Smooth muscle cell (in vitro differentiated cells): ENCODE results near the gene PDCD7. TPM values are rescaled to one million over a fixed set of nuclear protein-coding genes. Genes with fewer than 3 reads are reported as not detected.
"Not testable (repeated sequence)": the region's sequence is repeated elsewhere in the genome, so short reads cannot be mapped to it uniquely, and the experiment has no call there.

Source experiments
- DNase-seq: peaks from one replicate; lab custom pipeline; 2025; ENCODE audit not compliant: unreplicated experiment; lab: John Stamatoyannopoulos, UW
- H2AFZ ChIP-seq: fragments of 200-600 bp; sonication (generic); 2 replicates; pipeline ENCODE4 v1.6.0; 2016; ENCODE audit warnings: antibody characterized with exemption, low read depth, mild to moderate bottlenecking
- H3F3A ChIP-seq: fragments of 200-600 bp; sonication (generic); 2 replicates; pipeline ENCODE4 v1.6.0; 2017; ENCODE audit warnings: antibody characterized with exemption, low read depth
- H3K27ac ChIP-seq: fragments of 200-600 bp; sonication (generic); 2 replicates; pipeline ENCODE4 v1.5.1; 2016; ENCODE audit warnings: low read depth, mild to moderate bottlenecking
- H3K27me3 ChIP-seq: fragments of 200-600 bp; sonication (generic); 2 replicates; pipeline ENCODE4 v1.6.1; 2016; ENCODE audit warnings: low read depth, mild to moderate bottlenecking
- H3K36me3 ChIP-seq: fragments of 200-600 bp; sonication (generic); 2 replicates; pipeline ENCODE4 v1.5.1; 2016; ENCODE audit warnings: low read depth
- H3K4me1 ChIP-seq: fragments of 200-600 bp; sonication (generic); 2 replicates; pipeline ENCODE4 v1.5.1; 2016; ENCODE audit warnings: low read depth
- H3K4me2 ChIP-seq: fragments of 200-600 bp; sonication (generic); 2 replicates; pipeline ENCODE4 v1.6.0; 2016; ENCODE audit warnings: mild to moderate bottlenecking
- H3K4me3 ChIP-seq: fragments of 200-600 bp; sonication (generic); 2 replicates; pipeline ENCODE4 v1.5.1; 2016; ENCODE audit warnings: mild to moderate bottlenecking
- H3K79me2 ChIP-seq: fragments of 200-600 bp; sonication (generic); 2 replicates; pipeline ENCODE4 v1.6.0; 2016; ENCODE audit warnings: low read depth, mild to moderate bottlenecking
- H3K9ac ChIP-seq: fragments of 200-600 bp; sonication (generic); 2 replicates; pipeline ENCODE4 v1.6.0; 2016; ENCODE audit warnings: low read depth
- H3K9me3 ChIP-seq: fragments of 200-600 bp; sonication (generic); replicated peaks from 2 replicates; pipeline ENCODE4 v1.5.1; 2016; ENCODE audit warnings: low read depth
- H4K20me1 ChIP-seq: fragments of 200-600 bp; sonication (generic); 2 replicates; pipeline ENCODE4 v1.6.0; 2016; ENCODE audit warnings: low read depth
- CTCF ChIP-seq: fragments of 200-600 bp; sonication (generic); IDR thresholded peaks from 2 replicates; pipeline ENCODE4 v1.5.1; 2017; ENCODE audit warnings: borderline replicate concordance, mild to moderate bottlenecking, antibody characterized with exemption; ENCODE audit not compliant: insufficient read depth, poor library complexity, severe bottlenecking
- WGBS: methylation state at CpG from one replicate; pipeline ENCODE4 v1.1.7; 2016; ENCODE audit warnings: low lambda C conversion rate; 5-methylcytosine and 5-hydroxymethylcytosine counted together
- polyA plus RNA-seq: library from polyadenylated mRNA; unstranded; fragments of >200 nt; fragmentation: Nextera tagmentation; extraction: Ambion mirVana; gene quantifications from 2 replicates; pipeline ENCODE4 v1.2.1, GENCODE V29; 2016
- total RNA-seq: library from RNA; depleted of rRNA; stranded (reverse); fragments of >200 nt; gene quantifications from 2 replicates; pipeline ENCODE4 v1.2.3, GENCODE V29; 2014

PDCD7 gene
- total and polyA plus RNA-seq, 2 experiments from 2014 or later = 11.6 to 14.3 TPM

GRCh38 chr15:65146438-65146837 lies 12.8 kb upstream of the PDCD7 start:
- H3K4me2 ChIP-seq = no peak overlapping the region
- no peak overlapping the region for H3K4me3 ChIP-seq
- H2AFZ ChIP-seq = no peak overlapping the region
- H3K27ac ChIP-seq = no peak overlapping the region
- H3F3A ChIP-seq = no peaks in the 10 kb centered on the region
- no peaks in the 10 kb centered on the region for H4K20me1 ChIP-seq
- WGBS = 98% methylated on average over 4 of the region's 4 CpGs
- H3K9me3 ChIP-seq = no peaks in the 10 kb centered on the region
- H3K9ac ChIP-seq = no peak overlapping the region
- no peaks in the 10 kb centered on the region for H3K79me2 ChIP-seq
- H3K36me3 ChIP-seq = peaks cover 10% of the 10 kb centered on the region
- no peak for TF ChIP-seq CTCF
- no peaks in the 10 kb centered on the region for H3K27me3 ChIP-seq
- no peaks in the 10 kb centered on the region for H3K4me1 ChIP-seq
- DNase-seq = no peak

- not testable (repeated sequence) for H3K4me1 ChIP-seq, H3K27me3 ChIP-seq, DNase-seq, H2AFZ ChIP-seq, H3K9me3 ChIP-seq, H3F3A ChIP-seq, H4K20me1 ChIP-seq, H3K27ac ChIP-seq, H3K9ac ChIP-seq, H3K4me2 ChIP-seq, H3K4me3 ChIP-seq, H3K36me3 ChIP-seq, H3K79me2 ChIP-seq
- 93% methylated on average over 6 of the region's 6 CpGs for WGBS
Measured at GRCh38 chr15:65138631-65139030, 5.0 kb upstream of the PDCD7 start.

- not testable (repeated sequence) for H3K36me3 ChIP-seq, H3K4me2 ChIP-seq, H3K9me3 ChIP-seq, H3K4me3 ChIP-seq, H3K9ac ChIP-seq, H3K79me2 ChIP-seq, H3K27ac ChIP-seq, H3F3A ChIP-seq, H2AFZ ChIP-seq, H3K4me1 ChIP-seq, DNase-seq, H4K20me1 ChIP-seq, H3K27me3 ChIP-seq
- 96% methylated on average over 4 of the region's 4 CpGs for WGBS
Measured at GRCh38 chr15:65137893-65138292, 4.3 kb upstream of the PDCD7 start.

- 88% methylated on average over 7 of the region's 7 CpGs for WGBS
- H3K4me2 ChIP-seq, H3K9ac ChIP-seq, H3F3A ChIP-seq, DNase-seq, H3K27me3 ChIP-seq, H3K4me1 ChIP-seq, H4K20me1 ChIP-seq, H3K36me3 ChIP-seq, H3K27ac ChIP-seq, H2AFZ ChIP-seq, H3K9me3 ChIP-seq, H3K4me3 ChIP-seq: not testable (repeated sequence)
- H3K79me2 ChIP-seq = peaks cover 10% of the 10 kb centered on the region
Measured at GRCh38 chr15:65137089-65137488, 3.5 kb upstream of the PDCD7 start.

- DNase-seq = no peak
- H4K20me1 ChIP-seq = peaks cover 29% of the 10 kb centered on the region
- H3K36me3 ChIP-seq = no peaks in the 10 kb centered on the region
- H3K27me3 ChIP-seq = no peaks in the 10 kb centered on the region
- H3K4me3 ChIP-seq = no peak overlapping the region
- WGBS = 96% methylated on average over 8 of the region's 8 CpGs
- H3K27ac ChIP-seq = no peak overlapping the region
- H3K4me2 ChIP-seq = peak overlapping the region; percentile 89
- H3K4me1 ChIP-seq = peaks cover 13% of the 10 kb centered on the region
- no peaks in the 10 kb centered on the region for H3F3A ChIP-seq
- TF ChIP-seq CTCF = no peak
- H3K79me2 ChIP-seq = peaks cover 34% of the 10 kb centered on the region
- no peak overlapping the region for H3K9ac ChIP-seq
- H3K9me3 ChIP-seq = no peaks in the 10 kb centered on the region
- H2AFZ ChIP-seq = no peak overlapping the region
Measured at GRCh38 chr15:65134538-65134937, 930 bp upstream of the PDCD7 start.
